Measurements from ENCODE around the gene CATSPER1.
A peak's percentile ranks its signal among the peaks of the same experiment; 100 is the strongest.
"Not testable (repeated sequence)": the region's sequence is repeated elsewhere in the genome, so short reads cannot be mapped to it uniquely, and the experiment has no call there.

CATSPER1 gene

DNA sequence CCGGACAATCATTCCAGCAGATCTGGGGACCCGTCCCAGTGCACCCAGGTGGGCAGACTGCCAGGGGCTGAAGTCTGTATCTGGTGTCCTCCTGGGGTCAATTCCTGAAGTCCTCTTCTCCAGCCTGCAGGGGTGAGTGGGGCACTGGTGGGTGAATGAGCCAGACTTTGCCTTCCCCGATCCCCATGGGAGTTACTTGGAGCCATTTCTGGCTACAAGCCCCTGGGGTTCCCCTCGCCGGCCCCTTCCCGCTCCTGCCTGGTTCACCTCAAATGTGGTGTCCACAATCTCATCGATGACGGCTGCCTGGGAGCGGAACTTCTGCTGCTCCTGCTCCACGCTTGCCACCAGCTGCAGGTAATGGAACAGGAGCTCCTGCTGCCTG, 9.5 kb downstream of the CATSPER1 start:
- DNase-seq = no peak

DNA sequence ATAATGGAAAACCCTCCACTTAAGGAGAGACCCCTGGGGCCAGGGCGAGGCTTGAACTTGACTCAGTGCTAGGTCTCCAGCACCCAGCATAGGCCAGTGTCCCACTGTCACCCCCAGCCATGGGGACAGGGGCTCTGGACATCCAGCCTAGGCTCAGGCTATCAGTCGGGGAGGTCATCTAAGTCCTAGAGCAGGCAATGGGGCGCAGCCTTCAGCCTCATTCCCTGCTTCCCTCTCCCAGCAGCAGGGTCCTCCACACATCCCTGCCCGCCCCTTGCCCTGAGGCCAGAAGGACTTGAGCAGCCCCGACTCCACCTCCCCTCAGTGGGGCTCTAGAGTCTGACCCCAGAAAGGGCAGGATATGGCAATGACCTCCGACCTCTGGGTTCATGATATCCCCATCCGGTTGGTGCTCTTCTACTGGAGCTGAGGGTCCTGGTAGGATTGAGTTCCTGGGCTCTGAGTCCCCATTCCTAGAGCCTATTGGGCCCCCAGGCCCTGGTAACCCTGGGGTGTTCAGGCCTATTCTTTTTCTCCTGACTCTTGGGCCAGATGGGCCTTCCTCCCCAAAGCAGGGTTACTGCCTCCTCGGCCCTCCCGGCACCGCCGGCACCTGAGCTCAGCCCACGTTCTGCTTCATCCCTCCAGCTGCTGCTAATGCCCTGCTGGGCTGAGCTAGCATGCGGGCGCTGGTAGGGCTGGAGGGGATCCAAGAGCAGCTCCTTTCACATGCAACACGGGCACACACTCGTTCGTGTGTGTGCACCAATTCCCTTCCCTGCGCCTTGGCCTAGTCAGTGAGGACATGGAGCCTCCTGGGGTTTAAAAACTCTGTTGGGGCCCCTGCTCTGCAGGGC, 10.1 kb downstream of the CATSPER1 start:
- no peak for DNase-seq

DNA sequence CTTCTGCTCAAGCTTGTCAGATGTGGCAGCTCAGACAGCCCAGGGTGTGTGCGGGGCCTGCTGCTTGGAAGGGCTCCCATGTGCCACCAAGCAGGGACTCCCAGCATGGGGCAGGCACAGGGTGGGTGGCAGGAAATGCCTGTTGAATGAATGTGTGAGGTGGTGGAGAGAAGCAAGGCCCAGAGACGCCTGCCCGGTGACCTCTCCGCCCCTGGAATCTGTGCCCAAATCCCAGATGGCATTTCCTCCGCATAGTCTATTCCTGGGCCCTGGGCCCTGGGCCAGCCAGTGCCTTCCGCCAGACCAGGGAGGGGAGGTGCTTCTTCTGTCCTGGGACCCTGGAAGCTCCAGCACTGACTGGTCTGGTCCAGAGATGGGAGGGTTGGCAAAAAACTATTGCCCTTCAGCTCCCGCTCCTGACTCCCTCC, 10.8 kb downstream of the CATSPER1 start:
- DNase-seq = no peak

DNA sequence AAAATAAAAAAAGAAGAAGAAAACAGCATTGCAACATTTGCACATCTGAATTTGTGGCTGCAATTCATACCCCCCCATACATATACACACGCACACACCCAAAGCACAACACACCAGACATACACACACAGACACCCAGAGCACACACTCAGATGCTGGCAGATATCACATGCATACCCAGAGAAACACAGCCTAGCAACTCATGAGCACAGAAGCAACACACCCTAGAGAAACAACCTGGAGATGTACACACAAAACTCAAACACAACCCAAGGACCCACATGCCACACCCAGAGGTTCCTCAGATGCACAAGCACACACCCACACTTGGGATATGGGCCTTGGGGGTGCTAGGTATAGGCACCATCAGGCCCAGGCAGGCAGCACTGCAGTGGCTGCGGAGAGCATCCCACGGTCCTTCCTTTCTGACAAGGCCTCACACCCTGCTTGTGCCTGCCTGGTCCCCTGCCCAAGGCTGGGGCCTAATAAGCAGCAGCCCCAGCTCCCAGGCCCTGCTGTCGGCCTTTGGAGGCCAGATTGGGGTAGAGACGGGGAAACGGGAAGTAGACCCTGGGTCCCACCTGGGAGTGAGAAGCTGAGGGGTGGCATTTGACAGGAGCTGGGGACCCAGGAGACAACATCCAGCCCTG, 11.3 kb downstream of the CATSPER1 start:
- no peak for DNase-seq

DNA sequence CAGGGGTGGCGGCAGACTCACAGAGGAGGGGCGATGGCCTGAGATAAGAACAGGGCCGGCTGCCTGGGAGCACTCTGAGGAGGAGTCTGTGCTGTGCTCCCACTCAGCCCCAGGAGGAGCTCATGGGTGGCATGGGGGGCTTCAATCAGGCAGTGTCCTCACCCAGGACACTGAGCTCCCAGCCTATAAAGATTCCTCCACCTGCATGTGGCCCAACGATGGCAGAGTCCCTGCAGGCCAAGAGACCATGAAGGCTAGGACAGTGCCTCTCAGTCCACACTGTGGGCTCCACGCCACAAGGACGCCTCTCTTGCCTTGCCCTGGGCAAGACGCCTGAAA, 12.5 kb downstream of the CATSPER1 start:
- no peak for DNase-seq

DNA sequence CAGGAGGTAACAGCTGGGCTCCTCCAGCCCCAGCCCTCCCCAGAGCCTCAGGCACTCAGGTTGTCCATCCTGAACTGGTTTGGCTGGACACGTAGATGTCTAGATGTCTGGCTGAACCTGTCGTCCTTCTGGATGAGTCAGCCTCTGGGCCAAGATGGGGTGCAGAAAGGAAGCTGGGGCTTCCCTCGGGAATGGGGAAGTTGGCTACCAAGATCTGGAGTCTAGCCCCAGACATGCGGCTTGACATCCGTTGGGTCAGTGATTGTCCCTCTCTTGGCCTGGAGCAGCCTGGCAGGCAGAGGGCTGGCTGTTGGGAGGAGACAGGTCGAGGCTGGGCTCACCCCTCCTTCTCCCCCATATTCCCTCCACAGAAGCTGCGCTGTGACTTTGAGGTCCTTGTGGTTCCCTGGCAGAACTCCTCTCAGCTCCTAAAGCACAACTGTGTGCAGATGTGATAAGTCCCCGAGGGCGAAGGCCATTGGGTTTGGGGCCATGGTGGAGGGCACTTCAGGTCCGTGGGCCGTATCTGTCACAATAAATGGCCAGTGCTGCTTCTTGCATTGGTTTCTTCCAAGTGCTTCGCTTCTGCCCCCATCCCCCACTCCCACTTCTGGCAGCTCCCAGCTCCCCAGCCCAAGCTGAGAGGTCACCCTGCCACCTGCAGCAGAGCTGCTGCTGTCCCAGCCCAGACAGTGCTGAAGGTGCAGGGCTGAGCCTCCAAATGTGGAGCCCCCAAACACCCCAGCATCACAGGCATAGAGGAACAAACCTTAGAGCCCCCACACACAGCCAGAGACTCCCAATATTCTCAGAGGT, 13.1 kb downstream of the CATSPER1 start:
- DNase-seq = no peak

DNA sequence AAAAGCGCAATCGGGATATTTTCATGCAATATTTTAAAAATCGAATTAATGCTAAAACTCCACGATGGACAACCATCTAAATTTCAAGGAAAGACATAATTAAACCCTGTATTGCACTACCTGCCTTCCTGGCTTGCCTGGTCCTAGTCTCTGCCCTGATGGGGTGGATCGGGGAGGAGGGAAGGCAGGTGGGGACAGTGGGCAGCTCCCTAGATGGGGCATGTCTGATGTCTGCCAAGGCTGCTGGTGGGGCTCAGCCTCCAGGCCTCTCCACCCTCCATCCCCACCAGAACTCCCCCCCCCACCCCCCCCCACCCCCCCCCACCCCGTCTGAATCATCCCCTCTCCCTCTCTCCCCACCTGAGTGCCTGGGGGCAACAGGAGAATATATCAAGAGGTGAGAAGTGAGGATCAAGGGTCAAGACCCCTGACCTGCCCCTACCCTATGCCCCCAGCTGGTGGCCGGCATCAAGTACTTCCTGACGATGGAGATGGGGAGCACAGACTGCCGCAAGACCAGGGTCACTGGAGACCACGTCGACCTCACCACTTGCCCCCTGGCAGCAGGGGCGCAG, 13.8 kb downstream of the CATSPER1 start:
- no peak for DNase-seq

DNA sequence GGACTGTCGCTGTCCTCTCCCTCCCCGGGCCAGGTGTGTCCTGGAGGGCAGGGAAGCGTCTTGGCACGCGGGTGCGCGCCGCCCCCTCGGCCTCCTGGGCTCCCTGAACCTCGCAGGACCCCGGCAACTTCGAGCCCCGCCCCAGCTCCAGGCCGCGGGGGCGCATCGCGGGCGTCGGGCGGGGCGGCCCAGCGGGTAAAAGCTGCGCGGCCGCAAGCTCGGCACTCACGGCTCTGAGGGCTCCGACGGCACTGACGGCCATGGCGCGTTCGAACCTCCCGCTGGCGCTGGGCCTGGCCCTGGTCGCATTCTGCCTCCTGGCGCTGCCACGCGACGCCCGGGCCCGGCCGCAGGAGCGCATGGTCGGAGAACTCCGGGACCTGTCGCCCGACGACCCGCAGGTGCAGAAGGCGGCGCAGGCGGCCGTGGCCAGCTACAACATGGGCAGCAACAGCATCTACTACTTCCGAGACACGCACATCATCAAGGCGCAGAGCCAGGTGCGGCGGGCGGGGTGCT, 14.4 kb downstream of the CATSPER1 start, which contains the start of gene CST6:
CST6 (plus strand) TSS at position 224 of the 519 bp plus-strand sequence; CDS start at position 261, 37 bp downstream.
- no peak for DNase-seq

DNA sequence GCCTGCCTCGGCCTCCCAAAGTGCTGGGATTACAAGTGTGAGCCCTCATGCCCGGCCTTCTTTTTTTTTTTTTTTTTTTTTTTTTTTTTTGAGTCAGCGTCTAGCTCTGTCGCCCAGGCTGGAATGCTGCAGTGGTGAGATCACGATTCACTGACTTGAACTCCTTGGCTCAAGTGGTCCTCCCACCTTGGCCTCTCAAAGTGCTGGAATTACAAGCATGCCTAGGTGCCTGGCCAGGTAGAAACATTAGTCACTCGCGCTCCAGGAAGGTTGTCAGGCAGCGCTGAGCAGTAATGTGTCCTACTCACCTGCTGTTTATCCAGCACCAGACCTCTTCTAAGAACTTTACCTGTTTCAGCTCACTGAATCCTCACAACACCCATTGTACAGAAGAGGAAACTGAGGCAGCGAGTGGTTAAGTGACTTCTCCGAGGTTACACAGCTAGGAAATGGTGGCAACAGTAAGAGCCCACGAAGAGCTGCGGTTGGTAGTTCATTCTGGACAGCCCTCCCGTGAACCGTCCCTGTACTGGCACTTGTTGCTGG, 15.0 kb downstream of the CATSPER1 start:
- DNase-seq = no peak

DNA sequence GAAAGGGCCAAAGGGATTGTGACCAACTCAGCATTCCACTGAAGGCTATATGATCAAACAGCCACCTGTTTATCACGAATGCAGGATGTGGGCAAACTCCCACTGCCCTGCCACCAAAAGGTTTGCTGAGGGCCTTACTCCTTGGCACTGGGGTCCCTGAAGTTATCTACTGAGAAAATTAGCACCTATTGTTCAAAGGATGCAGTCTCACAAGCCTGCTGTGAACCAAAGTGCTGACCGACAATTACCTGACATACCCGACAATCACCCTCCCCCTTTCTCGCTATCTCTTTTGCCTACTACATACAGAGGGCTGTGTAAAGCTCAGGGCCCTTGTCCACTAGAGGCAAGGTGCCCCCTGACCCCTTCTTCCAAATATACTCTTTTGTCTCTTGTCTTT, 16.2 kb downstream of the CATSPER1 start:
- not testable (repeated sequence) for DNase-seq

DNA sequence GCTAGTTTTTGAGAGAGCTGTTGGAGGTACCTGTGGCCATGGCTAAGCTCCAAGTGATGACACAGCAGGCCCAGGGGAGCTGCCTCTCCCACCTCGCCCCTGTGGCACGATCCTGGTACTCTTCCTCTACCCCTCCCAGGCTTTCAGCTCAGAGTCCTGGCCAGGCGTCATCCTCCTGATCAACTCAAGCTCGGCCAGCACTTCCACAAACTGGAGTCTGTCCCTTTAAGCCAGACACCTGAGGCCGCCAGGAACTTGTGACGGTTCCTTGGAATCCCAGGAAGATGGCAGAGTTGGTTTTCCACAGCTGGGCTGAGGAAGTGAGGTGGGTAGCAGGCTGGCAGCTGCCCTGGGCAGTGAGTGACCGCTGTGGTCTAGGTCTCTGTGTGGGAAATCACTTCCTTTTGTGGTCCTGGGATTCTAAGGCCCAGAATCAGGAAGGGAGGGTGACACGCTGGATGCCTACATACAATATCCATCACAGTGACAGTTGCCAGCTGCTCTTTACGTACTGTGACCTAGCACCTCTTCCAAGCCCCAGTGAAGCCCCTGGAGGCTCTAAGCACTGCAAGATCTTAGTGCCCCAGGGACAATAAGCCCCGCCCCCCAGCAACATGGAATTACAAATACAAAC, 17.7 kb downstream of the CATSPER1 start:
- DNase-seq = no peak

DNA sequence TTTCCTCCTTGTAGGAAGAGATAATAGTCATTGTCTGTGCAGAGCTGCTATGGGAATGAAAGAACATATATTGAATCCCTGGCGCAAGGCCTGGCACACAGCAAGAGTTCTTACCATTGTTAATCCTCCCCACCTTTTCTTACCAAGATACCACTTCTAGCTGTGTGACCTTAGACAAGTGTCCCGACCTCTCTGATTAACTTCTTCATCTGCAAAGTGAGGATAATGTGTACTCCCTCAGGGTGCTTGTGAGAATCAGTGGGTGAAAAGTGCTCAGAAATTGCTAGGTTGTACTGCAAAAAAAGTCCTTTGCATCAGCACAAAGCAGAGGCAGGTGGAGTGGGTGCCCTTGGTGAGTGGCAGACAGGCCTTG, 18.2 kb downstream of the CATSPER1 start:
- DNase-seq = no peak

DNA sequence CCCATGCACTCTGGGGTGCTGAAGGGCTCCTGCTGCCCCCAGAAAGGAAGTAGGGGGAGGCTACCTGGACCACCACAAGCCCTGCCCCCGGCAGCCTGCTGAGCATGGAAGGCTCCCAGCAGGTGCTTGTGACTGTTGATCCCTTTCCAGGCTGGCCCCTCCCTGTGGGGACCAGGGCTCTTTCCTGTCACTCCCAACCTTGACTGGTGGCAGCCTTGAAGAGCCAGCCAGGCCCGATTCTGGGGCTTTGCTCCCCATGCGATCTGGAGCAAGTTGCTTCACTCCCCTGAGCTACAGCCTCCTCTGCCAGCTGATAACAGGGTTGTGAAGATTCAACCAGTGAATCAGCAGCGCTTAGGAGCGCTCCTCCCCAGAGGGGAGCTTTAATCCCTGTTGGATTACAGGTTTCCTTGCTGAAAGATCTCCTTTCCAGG, 19.1 kb downstream of the CATSPER1 start:
- DNase-seq = no peak

DNA sequence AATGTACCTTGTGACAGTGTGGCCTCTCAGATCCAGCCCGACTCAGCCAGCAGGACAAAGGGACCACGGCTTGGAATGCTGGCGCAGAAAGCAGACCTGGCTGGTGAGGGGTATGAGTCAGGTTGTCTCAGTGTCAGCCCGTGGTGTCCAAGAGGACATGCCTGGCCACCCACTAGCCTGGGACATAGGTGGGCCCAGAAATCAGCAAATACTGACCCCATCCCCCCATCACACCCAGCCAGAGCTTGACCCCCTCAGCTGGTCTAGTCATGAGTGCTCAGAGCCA, 19.4 kb downstream of the CATSPER1 start:
- DNase-seq = no peak

DNA sequence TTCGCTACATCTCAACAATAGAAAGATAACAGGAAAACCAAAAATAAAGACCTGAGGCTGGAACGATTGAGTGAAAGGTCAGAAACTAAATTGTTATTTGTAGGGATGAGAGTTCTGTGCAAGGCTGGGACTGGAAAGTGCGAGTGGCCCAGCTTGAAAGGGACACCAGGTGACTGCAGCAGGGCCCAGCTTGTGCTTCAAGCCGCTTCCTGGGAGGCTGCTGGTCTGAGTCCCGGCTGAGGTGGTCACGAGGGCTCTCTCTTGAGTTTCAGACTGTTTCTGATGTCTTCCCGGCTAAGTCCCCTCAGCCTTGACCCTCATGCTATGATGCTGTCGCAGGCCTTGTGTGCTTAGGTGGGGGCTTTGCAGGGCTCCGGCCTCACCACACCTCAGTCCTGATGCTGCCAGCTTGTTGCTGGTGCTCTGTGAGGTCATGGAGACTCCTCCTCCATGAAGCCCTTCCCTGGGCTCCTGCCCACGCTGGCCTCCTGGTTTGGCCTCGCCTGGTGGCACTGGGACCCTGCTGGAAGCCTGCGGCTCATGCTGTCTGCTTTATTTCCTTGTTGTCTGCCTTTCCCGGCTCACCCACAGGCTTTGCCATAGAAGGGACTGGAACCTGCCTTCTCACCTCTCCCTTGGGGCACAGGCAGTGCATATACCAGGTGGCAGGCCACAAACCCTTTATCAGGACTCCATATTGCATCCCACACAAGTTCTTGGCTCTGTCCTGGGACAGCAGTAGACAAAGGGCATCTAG, 20.0 kb downstream of the CATSPER1 start:
- no peak for DNase-seq

DNA sequence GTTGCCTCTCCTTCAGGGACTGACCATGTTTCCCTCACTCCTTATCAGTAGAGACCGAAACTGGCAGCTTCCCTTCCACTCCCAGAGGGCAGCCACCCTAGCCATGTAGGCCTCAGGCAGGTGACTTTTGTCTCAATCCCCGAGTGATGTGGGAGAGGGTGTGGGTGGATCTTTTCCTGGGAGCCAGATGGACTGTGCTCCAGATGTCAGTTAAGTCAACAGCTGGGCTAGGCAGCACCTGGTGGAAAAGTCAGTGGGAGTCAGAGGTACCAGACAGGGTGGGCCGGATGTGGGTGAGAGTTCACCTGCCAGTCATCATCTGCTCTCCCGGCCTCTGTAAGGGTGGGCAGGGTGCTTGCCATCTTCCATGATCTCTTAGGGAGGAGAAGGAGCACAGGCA, 22.1 kb downstream of the CATSPER1 start:
- no peak for DNase-seq

DNA sequence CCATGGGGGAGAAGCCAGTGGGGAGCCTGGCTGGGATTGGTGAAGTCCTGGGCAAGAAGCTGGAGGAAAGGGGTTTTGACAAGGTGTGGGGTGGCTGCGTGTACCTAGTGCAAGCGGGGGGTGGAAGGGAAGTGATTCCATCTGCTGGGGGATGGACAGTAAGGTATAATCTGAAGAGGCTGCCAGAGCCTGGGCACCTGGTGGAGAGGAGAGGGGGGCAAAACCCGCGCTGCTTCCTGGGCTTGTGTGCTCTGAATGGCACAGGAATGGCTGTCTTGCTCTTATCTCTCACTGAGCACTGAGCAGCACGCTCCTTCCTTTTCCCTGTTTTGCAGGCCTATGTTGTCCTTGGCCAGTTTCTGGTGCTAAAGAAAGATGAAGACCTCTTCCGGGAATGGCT, 23.0 kb downstream of the CATSPER1 start:
- no peak for DNase-seq

DNA sequence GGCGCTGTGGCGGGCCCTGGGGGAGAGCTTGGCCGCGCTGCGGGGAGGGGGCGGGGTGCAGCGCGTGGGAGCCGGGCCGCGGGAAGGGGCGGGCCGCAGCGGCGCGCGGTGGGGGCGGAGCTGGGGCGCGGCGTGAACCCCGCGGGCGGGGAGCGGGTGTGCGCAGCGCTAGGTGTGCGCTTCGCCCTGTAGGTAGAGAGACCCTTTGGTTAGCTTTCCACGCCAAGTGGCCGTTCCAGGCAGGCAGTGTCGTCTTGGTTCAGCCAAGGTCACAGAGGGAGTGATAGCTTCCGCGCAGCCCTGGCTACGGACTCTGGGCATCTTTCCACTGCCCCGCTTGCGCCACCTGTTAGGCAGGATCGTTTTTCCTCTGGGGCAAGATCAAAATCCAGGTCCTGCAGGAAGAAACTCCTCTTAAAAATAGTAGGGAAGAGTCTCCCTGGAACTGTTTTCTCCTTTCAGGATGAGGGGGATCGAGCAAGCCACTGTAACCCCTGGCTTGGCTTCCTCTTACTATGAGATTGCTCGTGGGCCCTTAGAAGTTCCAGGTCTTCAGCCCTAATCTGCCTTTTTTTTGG, 23.5 kb downstream of the CATSPER1 start:
- DNase-seq = no peak

DNA sequence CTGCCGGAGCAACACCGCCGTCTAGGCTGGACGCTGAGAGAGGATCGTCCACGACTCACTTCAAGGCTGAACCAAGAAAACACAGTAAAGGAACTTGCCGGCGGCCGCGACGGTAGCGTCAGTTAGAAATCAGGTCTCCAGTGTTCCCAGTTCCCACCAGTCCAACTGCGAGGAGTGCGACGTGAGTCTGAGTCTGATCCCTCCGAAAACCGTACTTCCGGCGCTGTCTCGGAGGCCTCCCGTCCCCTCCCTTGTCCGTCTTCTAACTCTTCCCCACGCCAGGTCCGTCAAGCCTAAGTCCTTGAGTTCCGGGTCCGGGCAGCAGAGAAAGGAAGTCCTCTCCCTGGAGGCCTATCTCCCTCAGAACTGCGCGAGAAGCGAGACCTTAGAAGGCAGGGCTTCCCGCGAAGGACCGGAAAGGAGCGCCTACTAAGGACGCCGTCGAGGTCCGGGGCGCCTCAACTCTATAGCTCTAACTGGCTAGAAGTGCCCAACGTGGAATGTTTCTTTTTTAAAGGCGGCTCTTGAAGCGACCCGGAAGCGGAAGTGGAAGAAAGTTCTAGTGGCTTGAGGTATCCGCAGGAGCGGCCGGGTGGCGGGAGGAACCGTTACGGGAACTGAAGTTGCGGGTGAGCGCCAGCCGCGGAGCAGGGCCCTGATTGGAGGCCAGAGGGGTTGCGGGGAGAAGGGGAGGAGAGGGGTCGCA, 24.2 kb downstream of the CATSPER1 start, which contains the start of the genes BANF1 and EIF1AD:
BANF1 (plus strand) TSS at position 562 of the 706 bp plus-strand sequence. CDS start 748 bp downstream, outside the sequence.
EIF1AD (minus strand) TSS at position 216 of the 706 bp plus-strand sequence. CDS start 1,768 bp downstream, outside the sequence.
- peak; percentile 80 for DNase-seq

DNA sequence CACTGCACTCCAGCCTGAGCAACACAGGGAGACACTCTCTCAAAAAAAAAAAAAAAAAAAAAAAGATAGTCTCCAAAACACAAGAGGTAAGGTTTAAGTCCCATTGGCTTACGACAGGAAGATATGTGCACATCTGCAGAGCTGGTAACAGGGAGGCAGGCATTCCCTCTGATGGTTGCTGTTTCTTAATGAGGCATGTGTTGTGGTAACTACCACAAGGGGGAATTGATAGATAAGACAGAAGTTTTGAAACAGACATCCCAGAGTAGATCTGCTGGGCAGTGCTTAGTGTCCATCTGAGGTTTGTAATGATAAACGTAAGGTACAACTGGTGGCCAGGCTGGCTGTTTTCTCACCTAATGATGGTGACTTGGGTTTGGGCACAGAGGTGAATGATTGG, 29.0 kb downstream of the CATSPER1 start:
- no peak for DNase-seq

Data from NCI-H524 treated with DMSO at 0.1 percent for 48 hours (cell line).